Epithelial cell of prostate (primary cell): Measurements from ENCODE around the gene ERAP2.
"Not testable (repeated sequence)": the region's sequence is repeated elsewhere in the genome, so short reads cannot be mapped to it uniquely, and the experiment has no call there.

Source experiments
- DNase-seq: peaks from one replicate; pipeline ENCODE4 v3.0.0-alpha.2; 2011; ENCODE audit warnings: low read depth, low spot score
- H3K27ac ChIP-seq: fragments of 450-650 bp; 2 replicates; pipeline ENCODE4 v1.5.1; 2017; ENCODE audit warnings: mild to moderate bottlenecking

The ERAP2 gene

GRCh38 chr5:96930058-96930457 lies 53.8 kb downstream of the ERAP2 start:
- H3K27ac ChIP-seq, result no peak overlapping the region
- no peak for DNase-seq

DNA sequence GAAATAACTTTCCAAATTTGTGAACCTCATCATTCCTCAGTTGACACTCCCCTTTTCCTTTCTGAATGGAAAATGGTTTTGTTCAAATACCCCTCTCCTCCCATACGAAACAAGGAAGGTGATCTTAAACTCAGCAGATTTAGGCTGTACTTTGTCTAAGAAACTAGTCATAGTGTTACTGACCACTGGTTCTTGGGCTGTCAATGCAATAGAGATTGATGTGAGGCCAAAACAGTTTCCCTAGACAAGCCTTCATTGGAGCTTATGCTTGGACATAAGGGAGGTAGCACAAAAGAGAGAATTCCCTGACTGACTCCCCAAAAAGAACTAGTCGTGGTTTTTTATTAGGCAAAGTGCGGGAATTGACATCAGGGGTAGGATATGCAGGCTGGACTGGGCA lies 54.3 kb downstream of the ERAP2 start:
- no peak for DNase-seq
- H3K27ac ChIP-seq, result no peak overlapping the region

DNA sequence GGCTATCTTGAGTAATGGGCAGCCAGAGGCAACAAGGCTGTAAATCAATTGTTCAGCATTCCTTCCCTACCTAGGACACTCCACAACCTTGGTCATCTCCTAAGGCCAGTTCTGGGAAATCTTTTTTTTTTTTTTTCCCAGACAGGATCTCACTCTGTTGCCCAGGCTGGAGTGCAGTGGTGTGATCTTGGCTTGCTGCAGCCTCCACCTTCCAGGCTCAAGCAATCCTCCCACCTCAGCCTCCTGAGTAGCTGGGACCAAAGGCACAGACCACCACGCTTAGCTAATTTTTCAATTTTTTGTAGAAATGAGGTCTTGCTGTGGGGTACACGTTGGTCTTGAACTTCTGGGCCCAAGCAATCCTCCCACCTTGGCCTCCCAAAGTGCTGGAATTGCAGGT lies 54.7 kb downstream of the ERAP2 start:
- not testable (repeated sequence) for DNase-seq, H3K27ac ChIP-seq

DNA sequence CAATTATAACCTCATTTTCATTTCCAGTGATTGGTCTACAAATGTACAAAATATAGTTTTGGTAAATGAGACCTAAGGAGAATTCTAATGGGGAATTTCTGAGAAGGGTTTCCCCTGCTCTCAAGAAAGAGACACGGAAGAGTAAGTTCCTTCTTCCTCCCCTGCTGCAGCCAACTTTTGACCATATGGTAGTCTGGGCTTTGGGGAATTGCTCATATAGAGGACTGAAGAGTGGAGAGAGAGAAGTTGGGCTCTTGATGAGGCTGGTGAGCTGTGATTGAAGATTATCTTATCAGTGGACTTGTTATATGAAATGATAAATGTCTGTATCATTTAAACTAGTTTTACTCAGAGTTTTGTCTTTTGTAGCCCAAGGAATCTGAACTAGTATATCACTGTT lies 55.3 kb downstream of the ERAP2 start:
- no peak for DNase-seq
- no peak overlapping the region for H3K27ac ChIP-seq

GRCh38 chr5:96932026-96932425 lies 55.7 kb downstream of the ERAP2 start:
- H3K27ac ChIP-seq, result no peak overlapping the region
- DNase-seq, result no peak

GRCh38 chr5:96933764-96934707 lies 57.7 kb downstream of the ERAP2 start:
- no peak for DNase-seq
- H3K27ac ChIP-seq, result peak overlapping the region; percentile 95

DNA sequence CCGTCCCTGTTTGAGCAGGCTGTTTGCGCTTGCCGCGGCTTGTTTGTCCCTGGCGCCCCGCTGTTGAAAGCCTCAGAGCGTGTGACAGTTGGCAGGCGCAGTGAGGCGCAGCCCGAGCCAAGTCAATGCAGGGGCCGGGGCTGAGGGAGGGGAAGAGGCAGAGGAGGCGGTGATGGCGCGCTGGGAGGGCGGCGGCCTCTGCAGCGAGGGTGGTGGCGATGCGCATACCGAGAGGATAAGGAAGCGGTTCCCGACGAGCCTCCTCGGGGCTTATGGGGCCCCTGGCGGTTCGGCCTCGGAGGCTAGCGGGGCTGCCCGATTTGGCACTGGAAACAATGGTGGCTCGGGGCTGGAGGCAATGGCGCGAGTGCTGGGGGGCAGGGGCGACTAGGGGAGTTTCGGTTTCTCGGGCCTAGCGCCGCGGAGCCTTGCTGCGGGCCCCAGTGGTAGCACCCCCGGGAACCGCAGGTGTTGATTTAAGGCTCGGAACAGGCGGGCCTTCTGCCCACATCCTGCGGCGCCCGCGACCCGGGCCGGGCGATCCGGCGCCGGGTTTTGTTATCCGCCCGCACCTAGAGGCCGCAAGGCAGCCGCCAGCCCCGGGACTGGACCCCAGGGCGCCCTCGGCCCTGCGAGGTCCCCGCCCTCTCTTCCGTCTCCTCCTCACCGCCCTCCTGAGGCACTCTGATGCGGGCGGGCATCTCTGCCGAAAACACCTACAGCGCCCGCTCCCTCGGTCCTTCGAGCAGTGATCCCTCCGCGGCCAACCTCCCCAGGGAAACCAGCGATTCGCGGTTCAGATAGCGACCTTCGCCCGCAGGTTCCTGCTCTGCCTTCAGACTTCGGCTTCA lies 58.6 kb downstream of the ERAP2 start:
- H3K27ac ChIP-seq, result peak overlapping the region; percentile 95
- DNase-seq, result peak; percentile 74

DNA sequence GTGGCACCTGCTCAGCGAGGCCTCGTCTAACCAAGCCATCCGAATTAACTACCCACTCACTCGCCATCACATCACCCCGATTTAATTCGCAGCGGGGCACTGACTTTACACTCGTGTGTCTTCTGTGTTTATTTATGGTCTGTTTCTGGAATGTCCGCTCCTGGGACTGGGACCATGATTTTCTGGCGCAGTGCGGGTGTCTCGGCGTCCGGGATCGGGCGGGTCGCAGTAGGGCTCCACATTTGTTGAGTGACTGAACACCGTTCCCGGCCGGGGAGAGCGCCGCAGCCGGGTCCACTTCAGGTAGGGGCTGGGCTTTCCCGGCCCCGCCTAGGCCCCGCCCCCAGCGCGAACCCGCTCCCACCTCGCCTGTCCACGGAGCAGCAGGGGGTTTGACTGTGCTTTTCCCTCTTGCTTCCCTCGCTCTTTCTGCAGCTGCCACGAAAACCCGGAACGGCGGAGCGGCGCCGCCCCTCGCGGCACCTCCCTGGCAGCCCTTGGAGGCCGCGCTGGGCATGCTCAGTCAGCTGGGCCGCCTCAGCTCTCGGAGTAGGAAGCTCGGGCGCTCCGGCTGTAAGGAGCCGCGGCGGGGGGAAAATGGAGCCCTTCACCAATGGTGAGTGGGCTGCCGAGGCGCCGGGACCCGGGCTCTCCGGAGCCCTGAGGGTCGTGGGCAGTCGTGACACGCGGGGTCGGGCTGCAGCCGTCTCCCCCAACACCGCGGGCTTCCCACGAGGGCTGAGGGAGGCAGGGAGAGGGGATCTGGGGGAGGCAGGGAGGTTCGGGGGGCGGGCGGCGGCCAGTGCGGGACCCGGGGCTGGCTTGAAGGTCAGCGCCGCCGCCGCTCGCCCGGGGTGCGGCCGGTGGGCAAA lies 59.5 kb downstream of the ERAP2 start, which contains the start of gene LNPEP:
TSS of gene LNPEP (plus strand) at position 522 of the 872 bp plus-strand sequence. CDS start at position 598, 76 bp downstream.
- H3K27ac ChIP-seq, result peak within 1 kb of the TSS; percentile 95
- peak; percentile 96 for DNase-seq

GRCh38 chr5:96936431-96937320 lies 60.4 kb downstream of the ERAP2 start:
- peak overlapping the region; percentile 95 for H3K27ac ChIP-seq
- DNase-seq, result no peak

GRCh38 chr5:96940586-96940985 lies 64.3 kb downstream of the ERAP2 start:
- no peak for DNase-seq
- H3K27ac ChIP-seq, result no peak overlapping the region

GRCh38 chr5:96941140-96941539 lies 64.8 kb downstream of the ERAP2 start:
- DNase-seq, result no peak
- H3K27ac ChIP-seq, result no peak overlapping the region

GRCh38 chr5:96942078-96942477 lies 65.8 kb downstream of the ERAP2 start:
- H3K27ac ChIP-seq, result no peak overlapping the region
- no peak for DNase-seq

DNA sequence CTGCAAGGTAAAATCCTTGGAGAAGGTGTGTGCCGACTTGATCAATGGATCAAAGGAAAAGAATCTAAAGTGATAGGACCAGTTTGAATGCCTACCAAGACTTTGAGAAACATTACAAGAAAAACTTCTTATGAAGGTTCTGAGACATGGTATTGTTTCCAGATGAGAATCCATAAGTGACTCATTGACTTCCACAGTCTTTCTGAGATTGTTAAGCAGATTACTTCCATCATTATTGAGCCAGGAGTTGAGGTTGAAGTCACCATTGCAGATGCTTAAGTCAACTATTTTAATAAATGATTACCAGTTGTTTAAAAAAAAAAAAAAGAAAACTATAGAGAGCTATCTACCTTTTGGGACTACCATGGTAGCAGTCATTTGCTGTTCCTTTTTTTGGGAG lies 66.6 kb downstream of the ERAP2 start:
- DNase-seq, result no peak
- H3K27ac ChIP-seq, result no peak overlapping the region

- H3K27ac ChIP-seq, result no peak overlapping the region
- DNase-seq, result no peak
Observed at GRCh38 chr5:96943799-96944198, 67.5 kb downstream of the ERAP2 start.

DNA sequence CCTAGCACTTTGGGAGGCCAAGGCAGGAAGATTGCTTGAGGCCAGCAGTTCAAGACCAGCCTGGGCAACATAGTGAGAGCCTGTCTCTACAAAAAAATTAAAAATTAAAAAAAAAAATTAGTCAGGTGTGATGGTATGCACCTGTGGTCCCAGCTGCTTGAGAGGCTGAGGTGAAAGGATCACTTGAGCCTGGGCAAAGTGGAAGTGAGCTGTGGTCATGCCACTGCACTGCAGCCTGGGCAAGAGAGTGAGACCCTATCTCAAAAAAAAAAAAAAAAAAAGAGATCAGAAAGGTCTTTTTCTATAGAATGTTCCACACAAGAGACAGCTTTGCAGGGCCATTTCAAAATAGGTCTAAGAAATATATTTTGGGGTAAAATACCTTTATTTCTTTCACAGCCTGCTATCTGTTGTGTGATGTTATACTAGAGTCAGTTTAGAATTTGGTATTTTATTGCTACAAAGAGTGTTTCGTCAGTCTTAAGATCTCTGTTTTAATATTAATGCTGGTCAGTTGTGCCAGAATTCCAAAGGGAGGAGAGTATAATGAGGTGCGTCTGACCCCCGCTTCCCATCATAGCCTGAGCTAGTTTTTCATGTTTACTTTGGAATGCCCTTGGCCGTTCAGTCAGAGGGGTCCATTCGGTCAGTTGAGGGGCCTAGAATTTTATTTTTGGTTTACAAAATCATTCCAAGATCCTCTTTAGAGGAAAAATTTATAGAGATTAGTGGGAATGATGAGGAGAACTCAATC lies 69.0 kb downstream of the ERAP2 start:
- H3K27ac ChIP-seq, result no peak overlapping the region
- DNase-seq, result no peak

DNA sequence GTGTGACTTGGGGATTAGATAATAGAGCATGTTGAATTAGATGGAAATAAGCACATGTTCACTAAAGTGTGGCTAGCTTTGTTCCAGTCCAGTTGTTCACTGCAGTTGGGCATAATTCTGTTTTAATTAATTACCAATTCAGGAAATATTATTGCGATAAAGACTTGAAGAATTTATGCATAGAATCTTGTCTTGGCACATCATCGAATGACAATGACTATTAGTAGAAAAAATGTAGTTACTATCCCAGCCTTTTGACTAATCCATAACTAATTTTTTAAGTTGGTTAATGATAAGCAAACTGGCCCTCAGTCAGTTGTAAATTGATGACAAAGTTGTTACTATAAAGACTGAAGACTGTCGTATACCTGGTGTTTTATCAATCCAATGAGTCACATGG lies 70.1 kb downstream of the ERAP2 start:
- H3K27ac ChIP-seq, result no peak overlapping the region

GRCh38 chr5:96952118-96952750 lies 75.9 kb downstream of the ERAP2 start:
- no peak for DNase-seq
- H3K27ac ChIP-seq, result peak overlapping the region; percentile 22

More for the DNA sequence above, 70.1 kb downstream of the ERAP2 start:
- no peak for DNase-seq
